Tibial artery (tissue), 4 donors: ENCODE data around the gene HEPACAM.
"Not testable (repeated sequence)": the region's sequence is repeated elsewhere in the genome, so short reads cannot be mapped to it uniquely, and the experiment has no call there.

Source experiments
- DNase-seq, 2 donors: peaks; one replicate each; pipeline ENCODE4 v3.0.0-alpha.2; 2019
- H3K27ac ChIP-seq, 2 donors: fragments of 200-600 bp; sonication (generic) in 1 of 2; 1 replicate in 1 of 2; 2 replicates in 1 of 2; pipeline ENCODE4 v1.5.1; 2018 to 2019; ENCODE audit warnings: mild to moderate bottlenecking in 1 of 2
- H3K27me3 ChIP-seq, 2 donors: fragments of 200-600 bp; sonication (generic) in 1 of 2; one replicate each; pipeline versions ENCODE4 v1.5.1 to v1.6.0; 2016 to 2019
- H3K36me3 ChIP-seq, 3 donors: fragments of 200-600 bp; sonication (generic) in 2 of 3; one replicate each; pipeline ENCODE4 v1.5.1; 2016 to 2019; ENCODE audit warnings: mild to moderate bottlenecking in 2 of 3
- H3K4me1 ChIP-seq, 4 donors: fragments of 200-600 bp; sonication (generic) in 2 of 4; 1 replicate in 3 of 4; 2 replicates in 1 of 4; pipeline ENCODE4 v1.5.1; 2016 to 2019
- H3K4me3 ChIP-seq, 2 donors: fragments of 200-600 bp; sonication (generic) in 1 of 2; 1 replicate in 1 of 2; 2 replicates in 1 of 2; pipeline ENCODE4 v1.5.1; 2018 to 2019; ENCODE audit warnings: mild to moderate bottlenecking in 2 of 2
- H3K9me3 ChIP-seq, 3 donors: fragments of 200-600 bp; sonication (generic) in 1 of 3; one replicate each; pipeline ENCODE4 v1.5.1; 2016 to 2019
- intact Hi-C: fragments of 100-400 bp; cut with DNase I; formaldehyde crosslinking; loops from one replicate; pipeline ENCODE4 v1.15.0; 2023; ENCODE audit warnings: low total_unique reads
- TF ChIP-seq, protein P1 (sequence below), 2 experiments: fragments of 200-600 bp in 1 of 2; fragments of 450-650 bp in 1 of 2; IDR thresholded peaks; one replicate each; pipeline ENCODE4 v1.5.1; 2017 to 2019; ENCODE audit warnings: antibody characterized with exemption in 2 of 2, mild to moderate bottlenecking in 1 of 2, moderate library complexity in 1 of 2

Gene HEPACAM

DNA sequence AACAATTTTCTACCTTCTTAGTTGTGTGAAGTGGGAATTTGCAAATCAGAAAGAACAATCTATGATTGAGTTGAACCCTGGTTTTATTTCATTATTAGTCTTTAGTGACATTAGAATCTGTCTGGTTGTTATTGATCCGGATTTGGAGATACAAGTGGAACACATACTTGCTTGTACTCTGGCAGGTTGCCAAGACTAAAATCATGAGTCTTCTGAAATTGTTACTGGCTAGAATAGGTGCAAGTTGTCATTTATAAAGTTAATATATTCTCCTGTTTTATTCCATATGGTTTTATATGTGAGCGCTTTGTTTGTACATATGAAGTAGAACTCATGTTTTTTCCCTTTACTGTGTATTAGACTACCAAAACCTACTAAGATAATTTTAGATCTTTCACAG, 41.2 kb upstream of the HEPACAM start:
- Histone ChIP-seq H3K4me3 (no peak overlapping the region), H3K27ac (no peak overlapping the region), H3K9me3 (no peaks in the 10 kb centered on the region), H3K36me3 (no peaks in the 10 kb centered on the region), H3K27me3 (no peaks in the 10 kb centered on the region), H3K4me1 (no peaks in the 10 kb centered on the region)
- no peak for DNase-seq
- intact Hi-C loops: loop anchor here (10.0 kb wide), 2 partner anchors 348 to 458 kb away; no protein-coding TSS in a partner anchor
- TF ChIP-seq, protein P1, sequence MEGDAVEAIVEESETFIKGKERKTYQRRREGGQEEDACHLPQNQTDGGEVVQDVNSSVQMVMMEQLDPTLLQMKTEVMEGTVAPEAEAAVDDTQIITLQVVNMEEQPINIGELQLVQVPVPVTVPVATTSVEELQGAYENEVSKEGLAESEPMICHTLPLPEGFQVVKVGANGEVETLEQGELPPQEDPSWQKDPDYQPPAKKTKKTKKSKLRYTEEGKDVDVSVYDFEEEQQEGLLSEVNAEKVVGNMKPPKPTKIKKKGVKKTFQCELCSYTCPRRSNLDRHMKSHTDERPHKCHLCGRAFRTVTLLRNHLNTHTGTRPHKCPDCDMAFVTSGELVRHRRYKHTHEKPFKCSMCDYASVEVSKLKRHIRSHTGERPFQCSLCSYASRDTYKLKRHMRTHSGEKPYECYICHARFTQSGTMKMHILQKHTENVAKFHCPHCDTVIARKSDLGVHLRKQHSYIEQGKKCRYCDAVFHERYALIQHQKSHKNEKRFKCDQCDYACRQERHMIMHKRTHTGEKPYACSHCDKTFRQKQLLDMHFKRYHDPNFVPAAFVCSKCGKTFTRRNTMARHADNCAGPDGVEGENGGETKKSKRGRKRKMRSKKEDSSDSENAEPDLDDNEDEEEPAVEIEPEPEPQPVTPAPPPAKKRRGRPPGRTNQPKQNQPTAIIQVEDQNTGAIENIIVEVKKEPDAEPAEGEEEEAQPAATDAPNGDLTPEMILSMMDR (IDR thresholded peaks at IDR 0.05): no peak

DNA sequence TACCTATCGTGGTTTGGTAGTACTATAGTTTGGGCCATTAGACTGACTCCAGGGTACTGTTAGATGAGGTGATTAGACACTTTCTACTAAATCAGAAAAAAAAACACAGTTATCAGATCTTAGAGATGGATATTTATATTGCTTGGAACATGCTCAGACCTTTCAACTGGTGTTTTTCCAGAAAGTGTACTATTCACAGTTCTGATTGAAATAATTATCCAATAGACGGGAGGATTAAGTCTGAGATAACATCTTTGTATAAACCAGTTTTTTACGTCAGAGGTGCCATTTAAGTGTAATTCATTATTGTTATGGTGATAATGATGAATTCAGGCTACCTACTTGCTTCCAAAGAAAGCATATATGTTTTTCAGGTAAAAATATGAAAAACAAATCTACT, 40.7 kb upstream of the HEPACAM start:
- intact Hi-C loops: loop anchor here (10.0 kb wide), 2 partner anchors 348 to 458 kb away; no protein-coding TSS in a partner anchor
- Histone ChIP-seq H3K36me3 (no peaks in the 10 kb centered on the region), H3K27ac (no peak overlapping the region), H3K9me3 (no peaks in the 10 kb centered on the region), H3K4me3 (no peak overlapping the region), H3K4me1 (no peaks in the 10 kb centered on the region), H3K27me3 (no peaks in the 10 kb centered on the region)
- TF ChIP-seq, protein P1 (IDR thresholded peaks at IDR 0.05): no peak
- DNase-seq: no peak

DNA sequence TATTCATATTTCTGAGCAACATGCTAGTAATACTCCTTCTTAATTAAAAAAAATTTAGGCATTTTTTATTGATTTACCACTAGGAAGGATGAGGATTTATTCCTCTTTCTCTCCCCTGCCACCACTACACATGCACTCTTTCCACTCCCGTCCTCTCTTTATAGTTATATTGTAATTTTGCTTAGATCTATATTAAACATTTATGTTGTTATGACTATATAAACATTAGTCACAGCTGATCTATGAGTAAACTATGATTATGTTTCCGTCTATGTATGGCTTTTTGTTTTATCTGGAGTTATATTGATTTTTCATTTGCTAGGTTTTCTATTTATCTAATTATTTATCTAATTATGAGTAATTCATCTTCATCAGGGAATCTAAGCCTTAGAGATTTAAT, 36.0 kb upstream of the HEPACAM start:
- no peak overlapping the region for H3K4me3 ChIP-seq
- H3K4me1 ChIP-seq: no peaks in the 10 kb centered on the region
- H3K9me3 ChIP-seq: no peaks in the 10 kb centered on the region
- H3K27me3 ChIP-seq: no peaks in the 10 kb centered on the region
- H3K27ac ChIP-seq: no peak overlapping the region
- intact Hi-C loops: loop anchor here (10.0 kb wide), 2 partner anchors 353 to 463 kb away; no protein-coding TSS in a partner anchor
- no peaks in the 10 kb centered on the region for H3K36me3 ChIP-seq
- DNase-seq: no peak
- TF ChIP-seq, protein P1 (IDR thresholded peaks at IDR 0.05): no peak

DNA sequence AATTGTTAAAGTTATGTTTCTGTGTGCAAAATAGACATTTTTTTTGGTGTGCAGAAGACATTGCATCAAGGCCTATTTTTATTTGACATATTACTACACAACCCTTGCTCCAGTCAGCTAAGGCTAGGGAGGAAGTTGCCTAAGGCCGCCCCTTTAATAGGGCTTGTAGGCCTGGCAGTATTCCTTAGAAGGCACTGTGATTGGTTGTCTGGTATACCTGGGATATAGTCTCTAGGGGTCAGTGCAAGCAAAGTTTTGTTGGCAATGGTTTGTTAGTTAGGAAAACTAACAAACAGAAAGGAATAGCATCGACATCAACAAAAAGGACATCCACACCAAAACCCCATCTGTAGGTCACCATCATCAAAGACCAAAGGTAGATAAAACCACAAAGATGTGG, 35.1 kb upstream of the HEPACAM start:
- Histone ChIP-seq H3K9me3 (no peaks in the 10 kb centered on the region), H3K27ac (no peak overlapping the region), H3K4me3 (no peak overlapping the region), H3K27me3 (no peaks in the 10 kb centered on the region), H3K36me3 (no peaks in the 10 kb centered on the region), H3K4me1 (no peaks in the 10 kb centered on the region)
- DNase-seq: no peak
- intact Hi-C loops: loop anchor here (10.0 kb wide), 2 partner anchors 354 to 464 kb away; no protein-coding TSS in a partner anchor
- TF ChIP-seq, protein P1 (IDR thresholded peaks at IDR 0.05): no peak

DNA sequence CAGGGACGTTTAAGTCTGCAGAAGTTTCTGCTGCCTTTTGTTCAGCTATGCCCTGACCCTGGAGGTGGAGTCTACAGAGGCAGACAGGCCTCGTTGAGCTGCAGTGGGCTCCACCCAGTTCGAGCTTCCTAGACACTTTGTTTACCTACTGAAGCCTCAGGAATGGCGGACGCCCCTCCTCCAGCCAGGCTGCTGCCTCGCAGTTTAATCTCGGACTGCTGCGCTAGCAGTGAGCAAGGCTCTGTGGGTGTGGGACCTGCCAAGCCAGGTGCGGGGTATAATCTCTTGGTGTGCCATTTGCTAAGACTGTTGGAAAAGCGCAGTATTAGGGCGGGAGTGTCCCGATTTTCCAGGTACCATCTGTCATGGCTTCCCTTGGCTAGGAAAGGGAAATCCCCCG, 32.4 kb upstream of the HEPACAM start:
- H3K27ac ChIP-seq, H3K27me3 ChIP-seq, H3K9me3 ChIP-seq, H3K4me3 ChIP-seq, H3K36me3 ChIP-seq, intact Hi-C loops, DNase-seq, H3K4me1 ChIP-seq: not testable (repeated sequence)

DNA sequence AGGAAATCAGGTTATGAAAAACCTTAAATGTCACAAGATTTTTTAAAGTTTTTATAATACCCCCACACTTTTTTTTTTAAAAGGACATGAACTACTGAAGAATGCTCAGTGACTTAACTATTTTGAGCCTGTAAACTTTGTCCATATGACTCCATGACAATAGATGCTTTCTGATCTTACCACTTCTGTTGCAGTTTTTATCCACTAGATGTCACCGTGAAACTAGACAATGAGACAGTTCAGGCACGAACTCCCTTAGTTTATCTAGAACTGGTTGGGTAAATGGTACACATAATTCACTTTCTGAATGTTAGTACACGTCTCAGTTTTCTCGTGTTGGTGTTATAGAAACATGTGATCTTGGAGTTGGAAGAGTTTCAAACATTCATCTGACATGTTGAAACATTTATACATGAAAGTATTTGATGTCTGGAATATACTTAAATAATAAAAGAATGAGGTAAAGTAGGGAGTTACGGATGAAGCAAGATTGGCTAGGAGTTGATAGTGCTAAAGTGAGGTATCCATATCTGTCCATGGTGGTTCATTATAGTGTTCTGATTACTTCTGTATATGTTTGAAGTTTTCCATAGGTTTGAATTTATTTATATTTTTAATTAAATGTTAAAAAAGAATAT, 26.2 kb upstream of the HEPACAM start:
- Histone ChIP-seq H3K4me1 (no peaks in the 10 kb centered on the region), H3K4me3 (no peak overlapping the region), H3K36me3 (no peaks in the 10 kb centered on the region), H3K27me3 (no peaks in the 10 kb centered on the region), H3K9me3 (no peaks in the 10 kb centered on the region), H3K27ac (no peak overlapping the region)
- TF ChIP-seq, protein P1 (IDR thresholded peaks at IDR 0.05): peak; percentile 43 to 69
- DNase-seq: no peak
- intact Hi-C loops: no loop called here
